SK-N-SH treated with all-trans-retinoic acid at 6 μM for 48 hours (cell line): ENCODE measurements around the gene CD22.

Source experiments
- ATAC-seq: fragments of 200-7000 bp; cut with Tn5 transposase; 3 replicates; pipeline ENCODE4 v1.9.1; 2020; ENCODE audit warnings: mild to moderate bottlenecking, moderate library complexity
- ARNTL ChIP-seq: fragments of 450-650 bp; formaldehyde crosslinking; IDR thresholded peaks from 2 replicates; pipeline ENCODE4 v1.5.0; 2020; ENCODE audit warnings: low read depth, mild to moderate bottlenecking, moderate library complexity, borderline replicate concordance
- BACH2 ChIP-seq: fragments of 250-450 bp; sonication (Bioruptor Pico); IDR thresholded peaks from 2 replicates; pipeline ENCODE4 v1.9.0; 2021; ENCODE audit warnings: mild to moderate bottlenecking, borderline replicate concordance
- CREB5 ChIP-seq: fragments of 250-450 bp; sonication (Bioruptor Pico); IDR thresholded peaks from 2 replicates; pipeline ENCODE4 v1.5.1; 2020; ENCODE audit warnings: low read depth, mild to moderate bottlenecking, moderate library complexity
- CSDC2 ChIP-seq: fragments of 250-450 bp; sonication (Bioruptor Pico); IDR thresholded peaks from 2 replicates; pipeline ENCODE4 v1.5.0; 2020; ENCODE audit warnings: mild to moderate bottlenecking, moderate library complexity
- CSRNP3 ChIP-seq: fragments of 250-450 bp; sonication (Bioruptor Pico); IDR thresholded peaks from 2 replicates; pipeline ENCODE4 v1.5.1; 2021; ENCODE audit warnings: mild to moderate bottlenecking, moderate library complexity
- ESRRG ChIP-seq: fragments of 250-450 bp; sonication (Bioruptor Pico); IDR thresholded peaks from 2 replicates; pipeline ENCODE4 v1.6.1; 2021; ENCODE audit warnings: mild to moderate bottlenecking
- GLIS3 ChIP-seq: fragments of 250-450 bp; sonication (Bioruptor Pico); IDR thresholded peaks from 2 replicates; pipeline ENCODE4 v1.5.0; 2020; ENCODE audit warnings: mild to moderate bottlenecking, moderate library complexity
- ISL1 ChIP-seq: fragments of 250-450 bp; sonication (Bioruptor Pico); IDR thresholded peaks from 2 replicates; pipeline ENCODE4 v2.1.2; 2022; ENCODE audit warnings: mild to moderate bottlenecking, moderate library complexity
- OSR1 ChIP-seq: fragments of 250-450 bp; sonication (Bioruptor Pico); IDR thresholded peaks from 2 replicates; pipeline ENCODE4 v1.8.0; 2022; ENCODE audit warnings: moderate library complexity, mild to moderate bottlenecking, inconsistent platforms
- PATZ1 ChIP-seq: fragments of 250-450 bp; sonication (Bioruptor Pico); IDR thresholded peaks from 2 replicates; pipeline ENCODE4 v1.8.0; 2020; ENCODE audit warnings: mild to moderate bottlenecking, moderate library complexity, borderline replicate concordance
- POU6F1 ChIP-seq: fragments of 250-450 bp; sonication (Bioruptor Pico); IDR thresholded peaks from 2 replicates; pipeline ENCODE4 v1.8.0; 2021; ENCODE audit warnings: low read depth, mild to moderate bottlenecking, moderate library complexity, borderline replicate concordance
- PPARA ChIP-seq: fragments of 250-450 bp; sonication (Bioruptor Pico); IDR thresholded peaks from 2 replicates; pipeline ENCODE4 v1.5.0; 2020; ENCODE audit warnings: mild to moderate bottlenecking, borderline replicate concordance
- RARB ChIP-seq: fragments of 250-450 bp; sonication (Bioruptor Pico); IDR thresholded peaks from 2 replicates; pipeline ENCODE4 v1.8.0; 2021; ENCODE audit warnings: mild to moderate bottlenecking, moderate library complexity
- SNAI2 ChIP-seq: fragments of 250-450 bp; sonication (Bioruptor Pico); IDR thresholded peaks from 2 replicates; pipeline ENCODE4 v1.5.0; 2020; ENCODE audit warnings: mild to moderate bottlenecking, moderate library complexity
- TCF4 ChIP-seq: fragments of 250-450 bp; sonication (Bioruptor Pico); IDR thresholded peaks from 2 replicates; pipeline ENCODE4 v1.8.0; 2021; ENCODE audit warnings: mild to moderate bottlenecking, moderate library complexity, borderline replicate concordance
- ZC3H10 ChIP-seq: fragments of 250-450 bp; sonication (Bioruptor Pico); IDR thresholded peaks from 2 replicates; pipeline ENCODE4 v1.5.1; 2021; ENCODE audit warnings: mild to moderate bottlenecking, moderate library complexity
- ZFP3 ChIP-seq: fragments of 250-450 bp; sonication (Bioruptor Pico); IDR thresholded peaks from 2 replicates; pipeline ENCODE4 v1.5.0; 2020; ENCODE audit warnings: mild to moderate bottlenecking, moderate library complexity
- ZFP30 ChIP-seq: fragments of 450-650 bp; formaldehyde crosslinking; IDR thresholded peaks from 2 replicates; pipeline ENCODE4 v1.5.0; 2022; ENCODE audit warnings: mild to moderate bottlenecking, moderate library complexity
- ZNF565 ChIP-seq: fragments of 450-650 bp; formaldehyde crosslinking; conservative IDR thresholded peaks from 2 replicates; pipeline ENCODE4 v1.5.0; 2020; ENCODE audit warnings: low read depth, mild to moderate bottlenecking, moderate library complexity
- ZNF70 ChIP-seq: fragments of 450-650 bp; formaldehyde crosslinking; IDR thresholded peaks from 2 replicates; pipeline ENCODE4 v1.5.0; 2020; ENCODE audit warnings: mild to moderate bottlenecking, moderate library complexity
- ZNF8 ChIP-seq: fragments of 450-650 bp; formaldehyde crosslinking; IDR thresholded peaks from 2 replicates; pipeline ENCODE4 v1.5.0; 2020; ENCODE audit warnings: mild to moderate bottlenecking, moderate library complexity

CD22 gene

GRCh38 chr19:35314858-35315470 lies 14.0 kb upstream of the CD22 start:
- no peak for ATAC-seq
- no peak for TF ChIP-seq ZFP3
- TF ChIP-seq ZNF70 (CRISPR knock-in tag) = no peak
- TF ChIP-seq PPARA (CRISPR knock-in tag) = no peak
- no peak for TF ChIP-seq ARNTL
- TF ChIP-seq, all 23 proteins: peak for 0

- no peak for TF ChIP-seq ZNF70 (CRISPR knock-in tag)
- TF ChIP-seq CREB5 (CRISPR knock-in tag) = no peak
- TF ChIP-seq CSRNP3 = no peak
- TF ChIP-seq OSR1 (CRISPR knock-in tag) = no peak
- no peak for TF ChIP-seq POU6F1 (CRISPR knock-in tag)
- TF ChIP-seq BACH2 = no peak
- TF ChIP-seq ZC3H10 (CRISPR knock-in tag) = no peak
- no peak for TF ChIP-seq TCF4 (CRISPR knock-in tag)
- no peak for TF ChIP-seq ARNTL
- TF ChIP-seq PATZ1 = no peak
- TF ChIP-seq ZNF565 = no peak
- no peak for TF ChIP-seq ZNF8 (CRISPR knock-in tag)
Measured at GRCh38 chr19:35315883-35316282, 13.1 kb upstream of the CD22 start.

GRCh38 chr19:35316560-35316959 lies 12.4 kb upstream of the CD22 start:
- TF ChIP-seq BACH2 (no peak), RARB (CRISPR knock-in tag) (no peak), ZNF70 (CRISPR knock-in tag) (no peak), ZFP3 (no peak), CSRNP3 (no peak), PATZ1 (no peak), ESRRG (CRISPR knock-in tag) (no peak)
- ATAC-seq = no peak

More at GRCh38 chr19:35315883-35316282, 13.1 kb upstream of the CD22 start:
- ATAC-seq = no peak

GRCh38 chr19:35317464-35318043 lies 11.4 kb upstream of the CD22 start:
- no peak for ATAC-seq
- no peak for TF ChIP-seq CSDC2 (CRISPR knock-in tag)
- TF ChIP-seq ESRRG (CRISPR knock-in tag) = no peak
- no peak for TF ChIP-seq ZNF8 (CRISPR knock-in tag)
- no peak for TF ChIP-seq GLIS3 (CRISPR knock-in tag)
- TF ChIP-seq ZNF70 (CRISPR knock-in tag) = no peak
- no peak for TF ChIP-seq ISL1 (CRISPR knock-in tag)
- TF ChIP-seq PATZ1 = no peak
- TF ChIP-seq ZC3H10 (CRISPR knock-in tag) = no peak
- TF ChIP-seq RARB (CRISPR knock-in tag) = no peak
- TF ChIP-seq ZFP3 = no peak
- TF ChIP-seq SNAI2 (CRISPR knock-in tag) = no peak
- TF ChIP-seq ZFP30 = no peak
- no peak for TF ChIP-seq BACH2
- TF ChIP-seq OSR1 (CRISPR knock-in tag) = no peak
- no peak for TF ChIP-seq CREB5 (CRISPR knock-in tag)
